Breast epithelium (tissue), 4 donors: ENCODE results near the gene FAM168B. TPM values are rescaled to one million over a fixed set of nuclear protein-coding genes. Genes with fewer than 3 reads are reported as not detected.
A peak's percentile ranks its signal among the peaks of the same experiment; 100 is the strongest.

Source experiments
- DNase-seq, 2 donors: peaks; one replicate each; pipeline ENCODE4 v3.0.0-alpha.2; 2019; ENCODE audit warnings: low spot score in 2 of 2
- H3K27ac ChIP-seq, 2 donors: fragments of 200-600 bp; sonication (generic) in 1 of 2; one replicate each; pipeline ENCODE4 v1.5.1; 2016 to 2019; ENCODE audit warnings: mild to moderate bottlenecking in 1 of 2
- H3K27me3 ChIP-seq, 2 donors: fragments of 200-600 bp; sonication (generic) in 1 of 2; one replicate each; pipeline versions ENCODE4 v1.5.1 to v1.6.0; 2017 to 2019; ENCODE audit warnings: control low read depth in 1 of 2, mild to moderate bottlenecking in 1 of 2
- H3K36me3 ChIP-seq: fragments of 200-600 bp; one replicate; pipeline ENCODE4 v1.5.1; 2019
- H3K4me1 ChIP-seq, 2 donors: fragments of 200-600 bp; sonication (generic); one replicate each; pipeline ENCODE4 v1.5.1; 2016 to 2019; ENCODE audit warnings: control low read depth in 1 of 2
- H3K4me3 ChIP-seq, 3 donors: fragments of 200-600 bp; sonication (generic); 1 replicate in 2 of 3; 2 replicates in 1 of 3; pipeline ENCODE4 v1.5.1; 2016 to 2019; ENCODE audit warnings: mild to moderate bottlenecking in 3 of 3, moderate library complexity in 2 of 3
- H3K9me3 ChIP-seq, 2 donors: fragments of 200-600 bp; sonication (generic) in 1 of 2; one replicate each; pipeline ENCODE4 v1.5.1; 2016 to 2019; ENCODE audit warnings: control low read depth in 1 of 2
- CTCF ChIP-seq, 3 donors: fragments of 450-650 bp; IDR thresholded peaks; one replicate each; pipeline ENCODE4 v1.5.1; 2016 to 2017; ENCODE audit warnings: antibody characterized with exemption in 3 of 3, mild to moderate bottlenecking in 3 of 3, moderate library complexity in 3 of 3
- POLR2A ChIP-seq: fragments of 450-650 bp; IDR thresholded peaks from one replicate; pipeline ENCODE4 v1.6.1; 2016; ENCODE audit warnings: antibody characterized with exemption, mild to moderate bottlenecking, moderate library complexity
- POLR2AphosphoS5 ChIP-seq, 3 donors: sonication (generic); formaldehyde crosslinking; IDR thresholded peaks; one replicate each; pipeline ENCODE4 v1.6.1; 2017; ENCODE audit warnings: antibody characterized with exemption in 3 of 3
- intact Hi-C: fragments of 100-400 bp; cut with DNase I; formaldehyde crosslinking; loops from one replicate; pipeline ENCODE4 v1.15.1; 2023; ENCODE audit warnings: low total_unique reads
- total RNA-seq, 3 donors: library from RNA; depleted of rRNA; stranded (reverse); fragments of >200 nt; gene quantifications; one replicate each; pipeline ENCODE4 v1.1.0, GENCODE V29; 2016

Gene FAM168B
- total RNA-seq, 3 donors from 2014 or later, result 69.2 to 122 (median 111) TPM

- intact Hi-C loops, result no loop called here
- H3K9me3 ChIP-seq, result no peaks in the 10 kb centered on the region
- TF ChIP-seq POLR2AphosphoS5 (IDR thresholded peaks at IDR 0.05) (peak in 1 of 3 donors; percentile 63), CTCF (IDR thresholded peaks at IDR 0.05) (no peak), POLR2A (no peak)
- no peaks in the 10 kb centered on the region for H3K36me3 ChIP-seq
- peak overlapping the region; percentile 93 to 95 for H3K27ac ChIP-seq
- peaks cover 4 to 8% of the 10 kb centered on the region in 2 donors for H3K4me1 ChIP-seq
- H3K4me3 ChIP-seq, result peak overlapping the region; percentile 87 to 100 (median 99)
- no peaks in the 10 kb centered on the region for H3K27me3 ChIP-seq
- peak; percentile 62 to 68 for DNase-seq
These were observed 11.4 kb upstream of the FAM168B start for GRCh38 chr2:131104487-131105155.

- intact Hi-C loops, result no loop called here
- no peak overlapping the region for H3K27ac ChIP-seq
- H3K27me3 ChIP-seq, result no peaks in the 10 kb centered on the region
- no peaks in the 10 kb centered on the region for H3K36me3 ChIP-seq
- H3K4me3 ChIP-seq, result no peak overlapping the region
- no peaks in the 10 kb centered on the region for H3K9me3 ChIP-seq
- TF ChIP-seq POLR2A (no peak), POLR2AphosphoS5 (IDR thresholded peaks at IDR 0.05) (no peak), CTCF (IDR thresholded peaks at IDR 0.05) (no peak)
- DNase-seq, result no peak
- H3K4me1 ChIP-seq, result peaks cover 4 to 8% of the 10 kb centered on the region in 2 donors
These were observed 9.9 kb upstream of the FAM168B start for GRCh38 chr2:131103165-131103564.

GRCh38 chr2:131094463-131095281, 1.4 kb upstream of the FAM168B start:
- no peak overlapping the region for H3K27ac ChIP-seq
- no peaks in the 10 kb centered on the region for H3K9me3 ChIP-seq

GRCh38 chr2:131093696-131094462, 619 bp upstream of the FAM168B start:
- H3K27ac ChIP-seq, result peak overlapping the region; percentile 97 to 98
- H3K36me3 ChIP-seq, result no peaks in the 10 kb centered on the region
- no peaks in the 10 kb centered on the region for H3K27me3 ChIP-seq
- TF ChIP-seq POLR2AphosphoS5 (IDR thresholded peaks at IDR 0.05) (no peak), POLR2A (no peak), CTCF (IDR thresholded peaks at IDR 0.05) (no peak)
- intact Hi-C loops, result no loop called here
- peak overlapping the region; percentile 67 to 86 (median 82) for H3K4me3 ChIP-seq
- H3K9me3 ChIP-seq, result no peaks in the 10 kb centered on the region
- H3K4me1 ChIP-seq, result no peaks in the 10 kb centered on the region
- DNase-seq, result no peak

More at GRCh38 chr2:131094463-131095281, 1.4 kb upstream of the FAM168B start:
- H3K4me1 ChIP-seq, result no peaks in the 10 kb centered on the region
- H3K4me3 ChIP-seq, result peak overlapping the region in 2 of 3 donors; percentile 82 to 86
- no peaks in the 10 kb centered on the region for H3K36me3 ChIP-seq
- DNase-seq, result no peak
- no peak for TF ChIP-seq POLR2AphosphoS5 (IDR thresholded peaks at IDR 0.05)
- no peak for TF ChIP-seq CTCF (IDR thresholded peaks at IDR 0.05)
- TF ChIP-seq POLR2A, result no peak
- no peaks in the 10 kb centered on the region for H3K27me3 ChIP-seq
- intact Hi-C loops, result no loop called here
